Mammary epithelial cell (primary cell): ENCODE measurements around the gene ATP11C.

Experiments used
- CTCF ChIP-seq, 2 donors: IDR thresholded peaks in 1 of 2; conservative IDR thresholded peaks in 1 of 2; 2 replicates each; pipeline ENCODE4 v1.5.1; 2011 to 2012; ENCODE audit warnings: inconsistent platforms in 2 of 2, low read length in 2 of 2, mild to moderate bottlenecking in 2 of 2, control low read depth in 1 of 2, low read depth in 1 of 2; ENCODE audit not compliant: insufficient read depth in 1 of 2; ENCODE audit errors: extremely low read depth in 1 of 2
- EZH2 ChIP-seq: IDR thresholded peaks from 2 replicates; pipeline ENCODE4 v1.6.1; 2012; ENCODE audit warnings: low read length, inconsistent platforms, borderline replicate concordance

- TF ChIP-seq CTCF (conservative IDR thresholded peaks at IDR 0.05 in 1 of 2, IDR thresholded peaks at IDR 0.05 in 1 of 2; ENCODE audit: extremely low read depth in 1 of 2, insufficient read depth in 1 of 2, low read depth in 1 of 2, low read length in 2 of 2) (no peak), EZH2 (no peak)
Observed at GRCh38 chrX:139691493-139691842, 241.4 kb downstream of the ATP11C start.
